IMR-90 (cell line): Measurements from ENCODE around the gene DDX39A. TPM values are rescaled to one million over a fixed set of nuclear protein-coding genes. Genes with fewer than 3 reads are reported as not detected.
"Not testable (repeated sequence)": the region's sequence is repeated elsewhere in the genome, so short reads cannot be mapped to it uniquely, and the experiment has no call there.

Experiments
- ATAC-seq: fragments of 200-7000 bp; cut with Tn5 transposase; 2 replicates; pipeline ENCODE4 v1.9.1; 2020; ENCODE audit warnings: low read depth, mild to moderate bottlenecking, moderate library complexity
- BruUV-seq: library from RNA; stranded (reverse); fragments of 400-500 nt; replicated peaks from 2 replicates; lab custom pipeline; 2021; lab: Mats Ljungman, UMichigan
- CTCF ChIA-PET: fragments of 300-600 bp; formaldehyde crosslinking; extraction: SDS; loops from one replicate; lab custom pipeline; 2021; ENCODE audit warnings: antibody characterized with exemption; lab: Yijun Ruan, JAX
- POLR2A ChIA-PET: fragments of 300-600 bp; sonication (Branson Sonifier 250); formaldehyde crosslinking; loops from one replicate; lab custom pipeline; 2022; ENCODE audit warnings: antibody characterized with exemption; ENCODE audit not compliant: unreplicated experiment; lab: Charles Lee
- DNase-seq: peaks from one replicate; pipeline ENCODE4 v3.0.0; 2013
- H2AFZ ChIP-seq: replicated peaks from 2 replicates; pipeline ENCODE3; 2013; ENCODE audit warnings: low read length, mild to moderate bottlenecking; ENCODE audit not compliant: poor library complexity
- H2AK5ac ChIP-seq: 2 replicates; pipeline ENCODE4 v1.6.1; 2013; ENCODE audit warnings: low read depth, low read length, inconsistent platforms
- H2AK9ac ChIP-seq: replicated peaks from 2 replicates; pipeline ENCODE3; 2013; ENCODE audit warnings: mild to moderate bottlenecking, low read depth, low read length, moderate library complexity; ENCODE audit not compliant: poor library complexity
- H2BK120ac ChIP-seq: 2 replicates; pipeline ENCODE4 v1.6.1; 2013; ENCODE audit warnings: low read depth, low read length, inconsistent platforms
- H2BK15ac ChIP-seq: 3 replicates; pipeline ENCODE4 v1.6.1; 2013; ENCODE audit warnings: low read depth, low read length, inconsistent platforms
- H2BK20ac ChIP-seq: 2 replicates; pipeline ENCODE4 v1.6.1; 2013; ENCODE audit warnings: low read depth, mild to moderate bottlenecking, inconsistent platforms, low read length, moderate library complexity
- H2BK5ac ChIP-seq: 2 replicates; pipeline ENCODE4 v1.6.1; 2013; ENCODE audit warnings: mild to moderate bottlenecking, low read depth, low read length, inconsistent platforms; ENCODE audit not compliant: poor library complexity, severe bottlenecking
- H3K14ac ChIP-seq: replicated peaks from 2 replicates; pipeline ENCODE4 v1.6.1; 2013; ENCODE audit warnings: low read depth, low read length, inconsistent platforms
- H3K18ac ChIP-seq: 2 replicates; pipeline ENCODE4 v1.6.1; 2013; ENCODE audit warnings: low read depth, low read length, control low read depth
- H3K23ac ChIP-seq: 2 replicates; pipeline ENCODE4 v1.6.1; 2013; ENCODE audit warnings: low read depth, low read length, inconsistent platforms
- H3K27ac ChIP-seq: 2 replicates; pipeline ENCODE4 v1.5.1; 2013; ENCODE audit warnings: mild to moderate bottlenecking, control low read depth, low read length; ENCODE audit not compliant: insufficient read depth
- H3K27me3 ChIP-seq: 2 replicates; pipeline ENCODE4 v1.6.1; 2013; ENCODE audit warnings: low read length; ENCODE audit not compliant: control insufficient read depth, insufficient read depth
- H3K36me3 ChIP-seq: 2 replicates; pipeline ENCODE4 v1.6.1; 2013; ENCODE audit warnings: low read length, mixed read lengths; ENCODE audit not compliant: control insufficient read depth, insufficient read depth
- H3K4ac ChIP-seq: 2 replicates; pipeline ENCODE4 v1.6.1; 2013; ENCODE audit warnings: low read depth, low read length, inconsistent platforms
- H3K4me1 ChIP-seq: 2 replicates; pipeline ENCODE4 v1.6.1; 2013; ENCODE audit warnings: low read length, mixed read lengths; ENCODE audit not compliant: control insufficient read depth, insufficient read depth
- H3K4me2 ChIP-seq: 2 replicates; pipeline ENCODE4 v1.6.1; 2013; ENCODE audit warnings: low read depth, mild to moderate bottlenecking, control low read depth, low read length, moderate library complexity
- H3K4me3 ChIP-seq: 2 replicates; pipeline ENCODE4 v1.5.1; 2013; ENCODE audit warnings: low read depth, mild to moderate bottlenecking, control low read depth, low read length, moderate library complexity; ENCODE audit not compliant: insufficient read depth
- H3K56ac ChIP-seq: 2 replicates; pipeline ENCODE4 v1.6.1; 2013; ENCODE audit warnings: low read length, inconsistent platforms; ENCODE audit not compliant: insufficient read depth; ENCODE audit errors: extremely low read depth
- H3K79me1 ChIP-seq, 2 experiments: 2 replicates each; pipeline ENCODE4 v1.6.1; 2013; ENCODE audit warnings: low read length in 2 of 2, inconsistent platforms in 1 of 2, low read depth in 1 of 2
- H3K9ac ChIP-seq: 2 replicates; pipeline ENCODE4 v1.6.1; 2013; ENCODE audit warnings: low read depth, low read length, control low read depth
- H3K9me1 ChIP-seq: 2 replicates; pipeline ENCODE4 v1.6.1; 2013; ENCODE audit warnings: low read length, inconsistent platforms; ENCODE audit not compliant: insufficient read depth
- H3K9me3 ChIP-seq: 2 replicates; pipeline ENCODE4 v1.6.1; 2013; ENCODE audit warnings: low read length; ENCODE audit not compliant: control insufficient read depth, insufficient read depth
- H4K20me1 ChIP-seq: 2 replicates; pipeline ENCODE4 v1.6.1; 2013; ENCODE audit warnings: low read length, inconsistent platforms; ENCODE audit not compliant: insufficient read depth
- H4K5ac ChIP-seq: 2 replicates; pipeline ENCODE4 v1.6.1; 2013; ENCODE audit warnings: mild to moderate bottlenecking, low read depth, low read length, control low read depth
- H4K8ac ChIP-seq, 2 experiments: 2 replicates each; pipeline ENCODE4 v1.6.1; 2013; ENCODE audit warnings: low read depth in 2 of 2, low read length in 2 of 2, control low read depth in 1 of 2, inconsistent platforms in 1 of 2
- H4K91ac ChIP-seq: 2 replicates; pipeline ENCODE4 v1.6.1; 2013; ENCODE audit warnings: low read depth, low read length, inconsistent platforms; ENCODE audit not compliant: insufficient read depth
- WGBS, 2 experiments: methylation state at CpG; one replicate each; pipeline versions ENCODE4 v1.1.5 to v1.1.7; 2013; ENCODE audit warnings: missing lambda C conversion rate in 2 of 2; ENCODE audit not compliant: insufficient read length in 1 of 2; ENCODE audit errors: extremely low coverage in 2 of 2; 5-methylcytosine and 5-hydroxymethylcytosine counted together
- dilution Hi-C: fragments of 300-500 bp; cut with HindIII; formaldehyde crosslinking; loops from one replicate; pipeline ENCODE4 v1.14.3; 2018; ENCODE audit warnings: low sequenced_read_pairs; ENCODE audit not compliant: unreplicated experiment
- in situ Hi-C: fragments of 300-500 bp; cut with MboI; formaldehyde crosslinking; loops from 3 replicates; pipeline ENCODE4 v1.14.3; 2019; ENCODE audit warnings: low sequenced_read_pairs, inconsistent platforms, mixed read lengths
- intact Hi-C: fragments of 100-400 bp; cut with micrococcal nuclease; formaldehyde crosslinking; loops from 2 replicates; pipeline ENCODE4 v1.10.0; 2022
- polyA plus RNA-seq, 3 experiments: library from polyadenylated mRNA; depleted of rRNA; stranded (reverse); fragments of >200 nt; gene quantifications; 2 replicates each; pipeline ENCODE4 v1.2.3, GENCODE V29; 2012; ENCODE audit warnings: low replicate concordance in 1 of 3
- total RNA-seq: library from RNA; depleted of rRNA; stranded (reverse); fragments of >200 nt; gene quantifications from 2 replicates; pipeline ENCODE4 v1.2.3, GENCODE V29; 2012

Gene DDX39A
- total and polyA plus RNA-seq, 2 of the 4 experiments (the other 2 are of a cell fraction), result 82.5 to 83.0 TPM

DNA sequence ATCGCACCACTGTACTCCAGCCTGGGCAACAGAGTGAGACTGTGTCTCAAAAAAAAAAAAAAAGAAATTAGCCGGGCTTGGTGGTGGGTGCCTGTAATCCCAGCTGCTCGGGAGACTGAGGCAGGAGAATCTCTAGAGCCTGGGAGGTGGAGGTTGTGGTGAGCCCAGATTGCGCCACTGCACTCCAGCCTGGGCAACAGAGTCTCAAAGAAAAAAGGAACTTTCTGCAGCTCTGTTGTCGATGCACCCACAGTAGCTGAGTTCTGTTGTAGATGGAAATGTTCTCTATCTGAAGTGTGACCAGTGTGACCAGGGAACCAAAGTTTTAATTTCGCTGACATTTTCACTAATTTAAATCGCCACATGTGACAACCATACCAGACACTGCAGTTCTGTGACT is 43.3 kb upstream of the DDX39A start:
- H3K9me3 ChIP-seq, H4K20me1 ChIP-seq, H2BK120ac ChIP-seq, intact Hi-C loops, ATAC-seq, H2AFZ ChIP-seq, dilution Hi-C loops, H2BK5ac ChIP-seq, H3K27ac ChIP-seq, H3K4me1 ChIP-seq, H2BK20ac ChIP-seq, H3K4ac ChIP-seq, H4K8ac ChIP-seq, H3K18ac ChIP-seq, H2AK5ac ChIP-seq, CTCF ChIA-PET, H3K23ac ChIP-seq, H3K79me1 ChIP-seq, H3K27me3 ChIP-seq, H3K56ac ChIP-seq, BruUV-seq, H3K4me2 ChIP-seq, DNase-seq, H2AK9ac ChIP-seq, H4K91ac ChIP-seq, H2BK15ac ChIP-seq, H3K14ac ChIP-seq, H4K5ac ChIP-seq, POLR2A ChIA-PET, H3K4me3 ChIP-seq, in situ Hi-C loops, H3K9ac ChIP-seq, H3K9me1 ChIP-seq: not testable (repeated sequence)
- 100% methylated on average over 1 of the region's 7 CpGs; no CpG with 5 or more reads in 1 of the 2 experiments for WGBS, 2 experiments
- peaks cover 43% of the 10 kb centered on the region for H3K36me3 ChIP-seq
